ENCODE data around the gene GP1BB.
"Not testable (repeated sequence)": the region's sequence is repeated elsewhere in the genome, so short reads cannot be mapped to it uniquely, and the experiment has no call there.

Gene GP1BB

GRCh38 chr22:19723232-19723982, at the start of gene GP1BB:
GP1BB (plus strand) TSS chr22:19723539; CDS start chr22:19723570, 31 bp downstream.
- TF ChIP-seq CTCF (conservative IDR thresholded peaks at IDR 0.05): no peak
- H3K27ac ChIP-seq: no peak within 1 kb of the TSS

GRCh38 chr22:19673660-19674059, 49.7 kb upstream of the GP1BB start:
- H3K27ac ChIP-seq: no peak overlapping the region
- no peak for TF ChIP-seq CTCF (conservative IDR thresholded peaks at IDR 0.05)

GRCh38 chr22:19674129-19674928, 49.0 kb upstream of the GP1BB start:
- H3K27ac ChIP-seq: no peak overlapping the region
- TF ChIP-seq CTCF (conservative IDR thresholded peaks at IDR 0.05): no peak

GRCh38 chr22:19674929-19675253, 48.4 kb upstream of the GP1BB start:
- no peak overlapping the region for H3K27ac ChIP-seq
- no peak for TF ChIP-seq CTCF (conservative IDR thresholded peaks at IDR 0.05)

GRCh38 chr22:19675428-19675827, 47.9 kb upstream of the GP1BB start:
- no peak for TF ChIP-seq CTCF (conservative IDR thresholded peaks at IDR 0.05)
- H3K27ac ChIP-seq: no peak overlapping the region

GRCh38 chr22:19676437-19676836, 46.9 kb upstream of the GP1BB start:
- H3K27ac ChIP-seq: not testable (repeated sequence)

- H3K27ac ChIP-seq: peak overlapping the region; percentile 19; the same call in 1 of the 2 replicates
- TF ChIP-seq CTCF (conservative IDR thresholded peaks at IDR 0.05): no peak
Measured at GRCh38 chr22:19678949-19679521, 44.3 kb upstream of the GP1BB start.
